Stimulated activated CD4-positive, alpha-beta T cell treated with anti-CD3 and anti-CD28 coated beads, Interleukin-4, amount 100 ng/mL, for 48 hours (primary cell): ENCODE measurements around the gene USP34.
"Not testable (repeated sequence)": the region's sequence is repeated elsewhere in the genome, so short reads cannot be mapped to it uniquely, and the experiment has no call there.

Source experiments
- DNase-seq, 2 donors: peaks; one replicate each; pipeline ENCODE4 v3.0.0-alpha.2; 2020; ENCODE audit warnings: low read depth in 2 of 2

Gene USP34

DNA sequence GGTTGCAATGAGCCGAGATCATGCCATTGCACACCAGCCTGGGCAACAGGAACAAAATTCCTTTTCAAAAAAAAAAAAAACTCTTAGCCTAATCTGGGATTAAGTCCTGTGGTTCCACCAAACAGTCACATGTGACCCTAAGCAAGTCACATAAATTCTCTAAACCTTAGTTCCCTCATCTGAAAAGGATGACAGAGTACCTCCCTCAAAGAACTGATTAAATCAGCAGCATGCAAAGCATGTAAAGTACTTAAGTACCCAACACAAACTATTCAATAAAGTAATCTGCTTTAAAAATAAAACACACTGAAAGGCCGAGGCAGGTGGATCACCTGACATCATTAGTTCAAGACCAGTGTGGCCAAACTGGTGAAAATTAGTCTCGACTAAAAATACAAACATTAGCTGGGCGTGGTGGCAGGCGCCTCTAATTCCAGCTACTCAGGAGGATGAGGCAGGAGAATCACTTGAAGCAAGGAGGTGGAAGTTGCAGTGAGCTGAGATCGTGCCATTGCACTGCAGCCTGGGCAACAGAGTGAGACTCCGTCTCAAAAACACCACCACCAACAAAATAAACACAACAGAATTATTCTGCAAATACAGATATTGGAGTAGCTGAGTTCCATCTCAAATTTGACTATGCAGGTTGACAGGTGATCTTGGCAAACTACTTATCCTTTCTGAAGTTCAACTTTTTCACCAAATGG is 7.0 kb downstream of the USP34 start:
- DNase-seq = no peak

- no peak for DNase-seq
Observed at GRCh38 chr2:61461404-61461803, 9.5 kb downstream of the USP34 start.

GRCh38 chr2:61460163-61460562 is 10.7 kb downstream of the USP34 start:
- no peak for DNase-seq

- DNase-seq = no peak
Observed at GRCh38 chr2:61456746-61457420, 14.0 kb downstream of the USP34 start.

GRCh38 chr2:61456070-61456745 is 14.7 kb downstream of the USP34 start:
- DNase-seq = no peak

- not testable (repeated sequence) for DNase-seq
Observed at GRCh38 chr2:61454972-61455371, 15.9 kb downstream of the USP34 start.

DNA sequence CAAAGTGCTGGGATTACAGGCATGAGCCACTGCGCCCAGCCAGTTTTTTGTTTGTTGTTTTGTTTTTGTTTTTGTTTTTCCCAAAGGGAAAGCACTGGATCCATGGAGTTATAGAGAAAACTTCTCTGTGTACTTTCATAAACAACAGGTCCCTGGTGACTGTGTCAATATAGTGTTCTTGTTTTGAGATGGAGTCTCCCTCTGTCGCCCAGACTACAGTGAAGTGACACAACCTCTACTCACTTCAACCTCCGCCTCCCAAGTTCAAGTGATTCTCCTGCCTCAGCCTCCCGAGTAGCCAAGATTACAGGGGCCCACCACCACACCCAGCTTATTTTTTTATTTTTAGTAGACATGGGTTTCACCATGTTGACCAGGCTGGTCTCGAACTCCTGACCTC is 16.5 kb downstream of the USP34 start:
- no peak for DNase-seq

DNA sequence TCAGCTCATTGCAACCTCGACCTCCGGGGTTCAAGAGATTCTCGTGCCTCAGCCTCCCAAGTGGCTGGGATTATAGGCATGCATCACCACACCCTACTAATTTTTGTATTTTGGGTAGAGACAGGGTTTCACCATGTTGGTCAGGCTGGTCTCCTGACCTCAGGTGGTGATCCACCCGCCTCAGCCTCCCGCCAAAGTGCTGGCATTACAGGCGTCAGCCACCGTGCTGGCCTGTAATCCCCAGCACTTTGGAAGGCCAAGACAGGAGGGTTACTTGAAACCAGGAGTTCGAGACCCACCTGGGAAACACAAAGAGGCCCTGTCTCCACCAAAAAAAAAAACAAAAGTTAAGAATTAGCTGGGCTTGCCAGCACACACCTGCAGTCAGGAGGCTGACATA is 18.5 kb downstream of the USP34 start:
- DNase-seq = no peak

DNA sequence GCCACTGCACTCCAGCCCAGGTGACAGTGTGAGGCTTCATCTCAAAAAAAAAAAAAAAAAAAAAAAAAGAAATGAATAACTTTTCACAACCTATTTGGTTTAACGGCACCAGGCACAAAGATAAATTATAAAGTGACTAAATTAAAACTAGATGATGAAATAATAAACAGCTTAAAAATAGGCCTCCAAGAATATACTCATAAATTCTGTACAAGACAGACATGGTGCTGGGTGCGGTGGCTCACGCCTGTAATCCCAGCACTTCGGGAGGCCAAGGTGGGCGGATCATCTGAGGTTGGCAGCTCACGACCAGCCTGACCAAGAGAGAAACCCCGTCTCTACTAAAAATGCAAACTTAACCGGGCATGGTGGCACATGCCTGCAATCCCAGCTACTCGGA is 19.7 kb downstream of the USP34 start:
- no peak for DNase-seq

DNA sequence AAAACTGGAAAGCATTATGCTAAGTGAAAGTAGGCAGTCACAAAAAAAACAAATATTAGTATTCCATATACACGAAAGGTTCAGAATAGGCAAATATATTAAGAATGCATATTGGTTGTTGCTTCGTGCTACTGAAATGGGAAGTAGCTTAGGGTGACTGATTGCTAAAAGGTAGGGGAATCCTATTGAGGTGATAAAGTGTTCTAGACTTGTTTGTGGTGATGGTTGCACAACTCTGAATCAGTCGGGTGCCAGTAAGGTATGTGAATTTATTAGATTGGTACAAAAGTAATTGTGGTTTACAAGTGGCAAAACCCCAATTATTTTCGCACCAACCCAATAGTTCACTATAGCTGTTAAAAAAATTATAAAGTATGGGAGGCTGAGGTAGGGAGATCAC is 20.7 kb downstream of the USP34 start:
- DNase-seq = no peak

DNA sequence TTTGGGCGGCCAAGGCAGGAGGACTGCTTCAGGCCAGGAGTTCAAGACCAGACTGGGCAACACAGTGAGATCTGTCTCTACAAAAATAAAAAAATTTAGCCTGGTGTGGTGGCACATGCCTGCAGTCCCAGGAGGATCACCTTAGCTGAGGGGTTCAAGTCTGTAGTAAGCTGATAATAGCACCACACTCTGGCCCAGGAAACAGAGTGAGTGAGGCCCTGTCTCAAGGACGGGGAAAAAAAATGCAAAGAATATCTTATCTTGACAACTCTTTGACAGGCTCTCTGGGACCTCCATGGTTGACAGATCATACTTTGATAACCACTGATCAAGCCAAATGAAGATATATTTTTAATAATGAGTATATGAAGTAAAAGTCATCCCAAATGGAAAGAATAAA is 22.7 kb downstream of the USP34 start:
- DNase-seq = no peak

DNA sequence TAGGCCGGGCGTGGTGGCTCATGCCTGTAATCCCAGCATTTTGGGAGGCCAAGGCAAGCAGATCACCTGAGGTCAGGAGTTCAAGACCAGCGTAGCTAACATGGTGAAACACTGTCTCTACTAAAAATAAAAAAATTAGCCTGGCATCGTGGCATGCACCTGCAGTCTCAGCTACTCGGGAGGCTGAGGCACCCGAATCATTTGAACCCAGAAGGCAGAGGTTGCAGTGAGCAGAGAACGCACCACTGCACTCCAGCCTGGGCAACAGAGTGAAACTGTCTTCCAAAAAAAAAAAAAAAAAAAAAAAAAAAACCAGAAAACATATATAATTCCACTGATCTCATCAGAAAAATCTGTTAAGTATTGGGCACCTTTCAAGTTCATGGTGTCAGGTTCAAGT is 23.9 kb downstream of the USP34 start:
- not testable (repeated sequence) for DNase-seq

DNA sequence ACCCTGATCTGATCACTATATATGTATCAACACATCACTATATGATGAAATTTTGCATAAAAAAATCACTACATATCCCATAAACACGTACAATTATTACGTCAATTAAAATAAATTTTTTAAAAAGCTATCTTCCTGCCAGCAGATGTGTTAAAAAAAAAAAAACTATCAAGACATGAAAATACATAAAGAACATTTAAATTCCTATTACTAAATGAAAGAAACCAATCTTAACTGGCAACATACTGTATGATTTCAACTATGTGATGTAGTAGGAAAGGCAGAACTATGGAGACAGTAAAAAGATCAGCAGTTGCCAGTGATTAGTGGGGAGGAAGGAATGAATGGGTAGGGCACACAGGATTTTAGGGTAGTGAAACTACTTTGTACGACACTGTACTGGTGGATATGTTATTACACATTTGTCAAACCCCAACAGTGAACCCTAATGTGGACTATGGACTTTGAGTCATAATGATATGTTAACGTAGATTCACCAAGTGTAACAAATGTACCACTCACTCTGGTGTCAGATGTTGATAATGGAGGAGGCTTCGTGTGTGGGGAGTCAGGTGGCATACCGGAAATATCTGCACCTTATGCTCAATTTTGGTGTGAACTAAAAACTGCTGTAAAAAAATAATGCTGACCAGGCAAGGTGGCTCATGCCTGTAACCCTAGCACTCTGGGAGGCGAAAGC is 27.4 kb downstream of the USP34 start:
- DNase-seq = no peak

DNA sequence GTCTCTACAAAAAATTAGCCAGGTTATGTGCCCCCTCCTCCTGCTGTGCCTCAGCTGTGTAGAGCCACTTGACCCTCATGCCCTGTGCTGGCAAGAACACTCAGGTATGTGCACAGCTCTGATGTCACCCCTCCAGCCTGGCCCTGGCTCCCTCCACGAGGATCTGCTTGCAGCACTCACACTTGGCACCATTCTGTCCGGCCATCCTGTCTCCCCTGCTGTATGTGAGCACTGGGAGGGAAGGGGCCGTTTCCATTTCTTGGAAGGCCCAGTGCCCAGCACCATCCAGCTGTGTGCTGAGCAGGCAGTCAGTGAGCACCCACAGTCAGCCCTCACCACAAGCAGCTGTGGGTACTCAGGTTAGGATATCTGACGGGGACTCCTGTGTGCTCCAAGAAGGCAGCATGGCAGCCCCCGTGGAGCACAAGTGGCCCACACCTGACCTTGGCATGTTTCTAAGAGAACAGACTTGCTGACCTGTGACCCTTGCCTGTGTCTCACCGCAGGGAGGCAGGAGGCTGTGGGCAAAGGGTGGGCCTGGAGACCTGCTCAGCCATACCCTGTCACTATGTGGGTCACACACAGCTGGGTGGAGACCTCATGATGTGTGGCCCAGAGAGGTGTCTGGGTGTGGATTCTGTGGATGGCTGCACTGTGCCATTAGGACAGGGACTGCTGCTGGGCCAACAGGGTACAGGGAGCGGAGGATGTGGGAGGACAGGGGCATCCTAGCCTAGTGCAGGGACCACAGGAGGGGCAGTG is 31.5 kb downstream of the USP34 start:
- DNase-seq = no peak

GRCh38 chr2:61438670-61439069 is 32.2 kb downstream of the USP34 start:
- DNase-seq = no peak

DNA sequence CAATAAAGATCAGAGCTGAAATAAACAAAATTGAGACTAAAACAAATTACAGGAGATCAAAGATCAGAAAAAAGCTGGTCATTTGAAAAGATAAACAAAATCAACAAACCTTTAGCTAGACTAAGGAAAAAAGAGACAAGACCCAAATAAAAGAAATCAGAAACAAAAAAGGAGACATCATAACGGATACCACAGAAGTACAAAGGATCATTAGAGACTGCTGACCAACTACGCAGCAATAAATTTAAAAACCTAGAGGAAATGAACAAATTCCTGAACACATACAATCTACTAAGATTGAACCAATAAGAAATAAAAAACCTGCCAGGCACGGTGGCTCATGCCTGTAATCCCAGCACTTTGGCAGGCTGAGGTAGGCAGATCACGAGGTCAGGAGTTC is 33.7 kb downstream of the USP34 start:
- no peak for DNase-seq

DNA sequence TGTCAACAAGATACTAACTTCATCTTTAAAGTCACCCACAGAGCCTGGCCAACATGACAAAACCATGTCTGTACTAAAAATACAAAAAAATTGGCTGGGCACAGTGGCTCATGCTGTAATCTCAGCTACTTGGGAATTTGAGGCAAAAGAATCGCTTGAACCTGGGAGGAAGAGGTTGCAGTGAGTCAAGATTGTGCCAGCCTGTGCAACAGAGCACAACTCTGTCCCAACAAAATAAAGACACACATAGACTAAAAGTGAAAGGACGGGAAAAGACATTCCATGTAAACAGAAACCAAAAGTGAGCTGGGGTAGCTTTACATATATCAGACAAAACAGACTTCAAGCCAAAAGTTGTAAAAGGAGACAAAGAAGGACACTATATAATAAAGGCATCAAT is 34.8 kb downstream of the USP34 start:
- DNase-seq = no peak

GRCh38 chr2:61435291-61435690 is 35.6 kb downstream of the USP34 start:
- no peak for DNase-seq

DNA sequence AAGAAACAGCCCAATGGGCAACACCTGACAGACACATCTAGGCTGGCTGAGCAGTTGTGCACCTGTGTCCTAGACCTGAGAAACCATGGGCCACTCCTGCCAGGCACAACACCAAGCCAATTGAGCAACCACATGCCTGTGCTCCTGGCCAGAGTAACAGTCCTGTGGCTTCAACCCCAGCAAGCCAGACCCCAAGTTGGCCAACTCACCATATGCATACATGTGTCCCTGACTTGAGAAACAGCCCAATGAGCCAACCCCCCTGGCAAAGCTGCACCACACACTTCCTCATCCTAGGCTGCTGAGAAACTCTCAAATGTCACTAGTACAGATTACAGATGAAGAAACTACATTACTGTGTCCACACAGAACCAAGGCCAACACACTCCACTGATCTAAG is 36.6 kb downstream of the USP34 start:
- DNase-seq = no peak

GRCh38 chr2:61433606-61434005 is 37.3 kb downstream of the USP34 start:
- no peak for DNase-seq

GRCh38 chr2:61432990-61433389 is 37.9 kb downstream of the USP34 start:
- DNase-seq = no peak

DNA sequence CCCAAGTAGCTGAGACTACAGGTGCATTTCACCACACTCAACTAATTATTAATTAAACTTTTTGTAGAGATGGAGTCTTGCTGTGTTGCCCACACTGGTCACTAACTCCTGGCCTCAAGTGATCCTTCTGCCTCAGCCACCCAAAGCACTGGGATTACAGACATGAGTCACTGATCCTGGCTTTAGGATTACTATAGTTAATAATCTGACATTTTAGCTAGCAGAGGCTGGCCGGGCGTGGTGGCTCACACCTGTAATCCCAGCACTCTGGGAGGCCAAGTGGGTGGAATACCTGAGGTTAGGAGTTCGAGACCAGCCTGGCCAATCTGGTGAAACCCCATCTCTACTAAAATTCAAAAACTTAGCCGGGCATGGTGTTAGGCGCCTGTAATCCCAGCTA is 39.5 kb downstream of the USP34 start:
- no peak for DNase-seq
